Measurements from ENCODE around the gene MOCOS.

- no peak for TF ChIP-seq ZNF274 (IDR thresholded peaks at IDR 0.05; ENCODE audit: low read depth, low read length)
- TF ChIP-seq YY1 (IDR thresholded peaks at IDR 0.05; ENCODE audit: insufficient read depth, insufficient read length), result no peak
- no peak for TF ChIP-seq SUZ12 (IDR thresholded peaks at IDR 0.05; ENCODE audit: extremely low read depth, insufficient read depth, insufficient read length)
Observed at GRCh38 chr18:36189486-36189885, 2.2 kb downstream of the MOCOS start.
